Prostate gland (tissue), 2 donors: Measurements from ENCODE around the gene CFAP126.

ENCODE experiments used
- POLR2AphosphoS5 ChIP-seq: sonication (generic); formaldehyde crosslinking; IDR thresholded peaks from one replicate; pipeline ENCODE4 v1.6.1; 2017; ENCODE audit warnings: antibody characterized with exemption
- TF ChIP-seq, protein P1 (sequence below), 4 experiments: fragments of 200-600 bp in 2 of 4; fragments of 450-650 bp in 2 of 4; sonication (generic) in 2 of 4; IDR thresholded peaks; 1 replicate in 3 of 4; 2 replicates in 1 of 4; pipeline ENCODE4 v1.5.1; 2016 to 2019; ENCODE audit warnings: antibody characterized with exemption in 4 of 4, mild to moderate bottlenecking in 2 of 4, moderate library complexity in 2 of 4

DNA sequence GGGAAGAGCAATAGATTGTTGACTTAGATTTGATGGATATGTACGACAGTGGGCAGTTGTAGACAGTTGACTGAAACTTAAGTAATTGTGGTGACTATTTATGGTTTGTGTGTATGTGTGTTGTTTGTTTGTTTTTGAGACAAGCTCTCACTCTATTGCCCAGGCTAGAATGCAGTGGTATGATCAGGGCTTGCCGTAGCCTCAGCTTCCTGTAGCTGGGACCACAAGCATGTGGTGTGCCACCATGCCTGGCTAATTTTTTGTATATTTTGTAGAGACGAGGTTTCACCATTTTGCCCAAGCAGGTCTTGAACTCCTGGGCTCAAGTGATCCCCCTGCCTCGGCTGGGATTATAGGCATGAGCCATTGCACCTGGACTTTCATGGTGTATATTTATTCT, 43.7 kb downstream of the CFAP126 start:
- TF ChIP-seq POLR2AphosphoS5, result no peak
- TF ChIP-seq, protein P1, sequence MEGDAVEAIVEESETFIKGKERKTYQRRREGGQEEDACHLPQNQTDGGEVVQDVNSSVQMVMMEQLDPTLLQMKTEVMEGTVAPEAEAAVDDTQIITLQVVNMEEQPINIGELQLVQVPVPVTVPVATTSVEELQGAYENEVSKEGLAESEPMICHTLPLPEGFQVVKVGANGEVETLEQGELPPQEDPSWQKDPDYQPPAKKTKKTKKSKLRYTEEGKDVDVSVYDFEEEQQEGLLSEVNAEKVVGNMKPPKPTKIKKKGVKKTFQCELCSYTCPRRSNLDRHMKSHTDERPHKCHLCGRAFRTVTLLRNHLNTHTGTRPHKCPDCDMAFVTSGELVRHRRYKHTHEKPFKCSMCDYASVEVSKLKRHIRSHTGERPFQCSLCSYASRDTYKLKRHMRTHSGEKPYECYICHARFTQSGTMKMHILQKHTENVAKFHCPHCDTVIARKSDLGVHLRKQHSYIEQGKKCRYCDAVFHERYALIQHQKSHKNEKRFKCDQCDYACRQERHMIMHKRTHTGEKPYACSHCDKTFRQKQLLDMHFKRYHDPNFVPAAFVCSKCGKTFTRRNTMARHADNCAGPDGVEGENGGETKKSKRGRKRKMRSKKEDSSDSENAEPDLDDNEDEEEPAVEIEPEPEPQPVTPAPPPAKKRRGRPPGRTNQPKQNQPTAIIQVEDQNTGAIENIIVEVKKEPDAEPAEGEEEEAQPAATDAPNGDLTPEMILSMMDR (IDR thresholded peaks at IDR 0.05), result no peak
